Osteoblast (primary cell): ENCODE data around the gene SMAD4. TPM values are rescaled to one million over a fixed set of nuclear protein-coding genes. Genes with fewer than 3 reads are reported as not detected.

Experiments used
- DNase-seq: peaks from one replicate; pipeline ENCODE4 v3.0.0; 2011; ENCODE audit warnings: low spot score, mixed read lengths; ENCODE audit not compliant: insufficient read length; ENCODE audit errors: missing footprints
- H2AFZ ChIP-seq: 2 replicates; pipeline ENCODE4 v1.6.0; 2011; ENCODE audit warnings: mild to moderate bottlenecking, low read length
- H3K27ac ChIP-seq: 2 replicates; pipeline ENCODE4 v1.5.1; 2011; ENCODE audit warnings: mild to moderate bottlenecking, low read depth, low read length, moderate library complexity
- H3K27me3 ChIP-seq: 2 replicates; pipeline ENCODE4 v1.6.0; 2012; ENCODE audit warnings: mild to moderate bottlenecking, control low read depth, inconsistent platforms, low read length, moderate library complexity; ENCODE audit not compliant: insufficient read depth
- H3K36me3 ChIP-seq: 2 replicates; pipeline ENCODE4 v1.5.1; 2011; ENCODE audit warnings: mild to moderate bottlenecking, low read length, control low read depth, moderate library complexity; ENCODE audit not compliant: insufficient read depth
- H3K4me1 ChIP-seq: 2 replicates; pipeline ENCODE4 v1.5.1; 2011; ENCODE audit warnings: mild to moderate bottlenecking, low read length, control low read depth, moderate library complexity; ENCODE audit not compliant: insufficient read depth
- H3K4me2 ChIP-seq: 2 replicates; pipeline ENCODE4 v1.6.0; 2011; ENCODE audit warnings: mild to moderate bottlenecking, low read length; ENCODE audit not compliant: insufficient read depth
- H3K4me3 ChIP-seq: fragments of 200-600 bp; sonication (generic); 3 replicates; pipeline ENCODE4 v1.5.1; 2012; ENCODE audit warnings: mild to moderate bottlenecking, low read length, inconsistent platforms; ENCODE audit not compliant: insufficient read depth
- H3K79me2 ChIP-seq: 2 replicates; pipeline ENCODE4 v1.6.0; 2012; ENCODE audit warnings: mild to moderate bottlenecking, low read length, control low read depth, inconsistent platforms; ENCODE audit not compliant: insufficient read depth
- H3K9me3 ChIP-seq: 2 replicates; pipeline ENCODE4 v1.5.1; 2011; ENCODE audit warnings: low read depth, low read length, control low read depth
- H4K20me1 ChIP-seq: 2 replicates; pipeline ENCODE4 v1.6.0; 2012; ENCODE audit warnings: mild to moderate bottlenecking, low read length, control low read depth; ENCODE audit not compliant: insufficient read depth
- CTCF ChIP-seq: IDR thresholded peaks from 2 replicates; pipeline ENCODE4 v1.5.1; 2011; ENCODE audit warnings: mild to moderate bottlenecking, low read depth, low read length, moderate library complexity; ENCODE audit errors: extremely low read depth
- total RNA-seq: library from RNA; depleted of rRNA; stranded (reverse); fragments of >200 nt; gene quantifications from 2 replicates; pipeline ENCODE4 v1.2.3, GENCODE V29; 2012

The SMAD4 gene
- total RNA-seq, 1 donor, result 121 TPM

DNA sequence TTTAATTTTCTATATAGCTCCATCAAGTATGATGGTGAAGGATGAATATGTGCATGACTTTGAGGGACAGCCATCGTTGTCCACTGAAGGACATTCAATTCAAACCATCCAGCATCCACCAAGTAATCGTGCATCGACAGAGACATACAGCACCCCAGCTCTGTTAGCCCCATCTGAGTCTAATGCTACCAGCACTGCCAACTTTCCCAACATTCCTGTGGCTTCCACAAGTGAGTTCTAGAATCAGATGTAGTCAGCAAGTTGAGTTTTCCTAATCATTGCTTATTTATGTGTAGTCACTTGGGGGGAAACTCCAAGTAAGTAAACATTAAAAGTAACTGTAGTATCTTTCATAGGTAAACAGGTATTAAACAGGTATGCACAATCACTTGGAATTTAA is 24.8 kb downstream of the SMAD4 start:
- H3K9me3 ChIP-seq, result no peaks in the 10 kb centered on the region
- H3K4me3 ChIP-seq, result no peak overlapping the region
- no peak overlapping the region for H3K4me2 ChIP-seq
- no peaks in the 10 kb centered on the region for H3K4me1 ChIP-seq
- peak; percentile 37 for DNase-seq
- no peak for TF ChIP-seq CTCF
- no peaks in the 10 kb centered on the region for H3K27me3 ChIP-seq
- H3K79me2 ChIP-seq, result peaks cover 62% of the 10 kb centered on the region
- H2AFZ ChIP-seq, result no peak overlapping the region
- H3K36me3 ChIP-seq, result peaks cover 40% of the 10 kb centered on the region
- no peak overlapping the region for H3K27ac ChIP-seq
- H4K20me1 ChIP-seq, result peaks cover 13% of the 10 kb centered on the region

DNA sequence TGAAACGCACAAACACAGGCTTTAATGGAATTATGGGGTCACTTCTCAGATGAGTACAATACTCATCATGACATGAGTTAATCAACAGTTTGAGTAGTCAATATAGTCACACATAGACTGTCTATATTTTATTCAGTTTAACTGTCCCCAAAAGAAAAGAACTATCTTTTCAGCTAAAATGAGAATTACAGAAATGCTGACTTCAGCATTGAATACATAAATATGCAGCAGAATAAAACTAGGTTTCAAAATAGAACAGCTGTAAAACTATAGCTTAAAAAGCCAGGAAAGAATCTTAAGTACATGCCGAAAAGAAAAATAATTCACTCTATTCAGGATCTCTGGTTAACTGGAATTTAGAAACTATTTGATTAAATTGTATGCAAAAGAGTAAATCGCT is 30.0 kb downstream of the SMAD4 start:
- no peak overlapping the region for H2AFZ ChIP-seq
- DNase-seq, result no peak
- H4K20me1 ChIP-seq, result peaks cover 6% of the 10 kb centered on the region
- no peak overlapping the region for H3K4me2 ChIP-seq
- peaks cover 61% of the 10 kb centered on the region for H3K36me3 ChIP-seq
- TF ChIP-seq CTCF, result no peak
- H3K9me3 ChIP-seq, result no peaks in the 10 kb centered on the region
- H3K4me3 ChIP-seq, result no peak overlapping the region
- H3K27ac ChIP-seq, result no peak overlapping the region
- no peaks in the 10 kb centered on the region for H3K27me3 ChIP-seq
- H3K4me1 ChIP-seq, result no peaks in the 10 kb centered on the region
- peaks cover 37% of the 10 kb centered on the region for H3K79me2 ChIP-seq

GRCh38 chr18:51064256-51064655 is 34.2 kb downstream of the SMAD4 start:
- peaks cover 2% of the 10 kb centered on the region for H4K20me1 ChIP-seq
- no peaks in the 10 kb centered on the region for H3K27me3 ChIP-seq
- H3K4me1 ChIP-seq, result peaks cover 19% of the 10 kb centered on the region
- TF ChIP-seq CTCF, result no peak
- no peak for DNase-seq
- no peak overlapping the region for H3K4me2 ChIP-seq
- peak overlapping the region; percentile 11 for H3K27ac ChIP-seq
- H2AFZ ChIP-seq, result no peak overlapping the region
- no peak overlapping the region for H3K4me3 ChIP-seq
- H3K9me3 ChIP-seq, result no peaks in the 10 kb centered on the region
- H3K36me3 ChIP-seq, result peaks cover 52% of the 10 kb centered on the region
- peaks cover 23% of the 10 kb centered on the region for H3K79me2 ChIP-seq

DNA sequence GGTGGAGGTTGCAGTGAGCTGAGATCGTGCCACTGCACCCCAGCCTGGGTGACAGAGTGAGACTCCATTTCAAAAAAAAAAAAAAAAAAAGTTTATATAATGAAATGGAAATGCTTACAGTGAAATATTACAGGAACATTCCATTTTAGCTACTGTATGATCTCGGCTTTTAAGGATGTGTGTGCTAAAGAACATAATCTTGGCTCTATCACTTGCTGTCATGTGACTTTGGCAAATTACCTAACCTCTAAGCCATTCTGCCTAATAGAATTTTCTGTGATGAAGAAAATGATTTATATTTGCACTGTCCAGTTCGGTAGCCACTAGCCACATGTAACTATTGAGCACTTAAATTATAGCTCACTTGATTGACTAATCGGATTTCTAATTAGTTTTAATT is 36.3 kb downstream of the SMAD4 start:
- no peaks in the 10 kb centered on the region for H3K27me3 ChIP-seq
- TF ChIP-seq CTCF, result no peak
- no peak overlapping the region for H2AFZ ChIP-seq
- peaks cover 36% of the 10 kb centered on the region for H3K4me1 ChIP-seq
- H3K36me3 ChIP-seq, result peaks cover 34% of the 10 kb centered on the region
- no peak for DNase-seq
- peaks cover 29% of the 10 kb centered on the region for H3K79me2 ChIP-seq
- H3K9me3 ChIP-seq, result no peaks in the 10 kb centered on the region
- no peak overlapping the region for H3K4me3 ChIP-seq
- H4K20me1 ChIP-seq, result peaks cover 2% of the 10 kb centered on the region
- H3K4me2 ChIP-seq, result no peak overlapping the region
- H3K27ac ChIP-seq, result peak overlapping the region; percentile 17
